Superior temporal gyrus (tissue), 1 donor: ENCODE measurements around the gene DDIT3.

Experiments used
- DNase-seq: peaks from one replicate; pipeline ENCODE4 v3.0.0-alpha.2; 2016; ENCODE audit errors: extremely low spot score

Gene DDIT3

DNA sequence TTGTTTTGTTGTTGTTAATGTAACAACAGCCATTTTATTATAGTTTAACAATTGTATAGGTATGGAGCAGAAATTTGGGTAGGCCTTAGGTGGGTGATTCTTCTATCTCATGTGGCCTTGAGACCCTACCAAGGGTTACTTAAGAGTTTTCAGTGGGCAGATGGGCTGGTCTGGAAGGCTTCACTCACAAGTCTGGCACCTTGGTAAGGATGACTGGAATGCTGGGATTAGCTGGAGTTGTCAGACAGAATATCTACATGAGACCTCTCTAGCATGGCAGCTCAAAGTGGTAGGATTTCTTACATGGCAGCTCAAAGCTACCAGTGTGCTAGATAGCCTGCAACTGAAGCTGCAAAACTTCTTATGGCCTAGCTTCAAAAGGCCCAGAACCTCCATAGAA lies 34.6 kb downstream of the DDIT3 start:
- DNase-seq: no peak

DNA sequence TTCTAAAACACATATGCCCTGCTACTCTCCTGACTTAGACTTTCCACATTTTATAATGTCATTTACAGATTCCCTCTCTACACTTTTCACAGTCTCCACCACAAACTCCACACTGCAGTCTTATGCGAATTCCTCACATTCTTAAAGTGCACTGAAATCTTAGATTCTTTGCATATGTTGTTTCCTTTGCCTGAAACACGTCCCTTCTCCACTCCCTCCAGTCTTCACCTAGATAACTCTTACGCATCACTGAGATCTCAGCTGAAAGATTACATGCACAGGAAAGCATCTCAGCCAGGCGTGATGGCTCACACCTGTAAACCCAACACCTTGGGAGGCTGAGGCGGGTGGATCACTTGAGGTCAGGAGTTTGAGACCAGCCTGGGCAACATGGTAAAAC lies 36.8 kb downstream of the DDIT3 start:
- DNase-seq: no peak

- no peak for DNase-seq
Observed at GRCh38 chr12:57481671-57482070, 38.6 kb downstream of the DDIT3 start.

GRCh38 chr12:57479376-57480115 lies 40.8 kb downstream of the DDIT3 start, which contains the start of gene ARHGAP9:
Gene ARHGAP9 (minus strand): TSS chr12:57479866. CDS start chr12:57479406, 460 bp downstream.
- no peak for DNase-seq

- DNase-seq: no peak
Observed at GRCh38 chr12:57479043-57479375, 41.3 kb downstream of the DDIT3 start.

GRCh38 chr12:57477710-57478681 lies 42.3 kb downstream of the DDIT3 start:
- DNase-seq: no peak

DNA sequence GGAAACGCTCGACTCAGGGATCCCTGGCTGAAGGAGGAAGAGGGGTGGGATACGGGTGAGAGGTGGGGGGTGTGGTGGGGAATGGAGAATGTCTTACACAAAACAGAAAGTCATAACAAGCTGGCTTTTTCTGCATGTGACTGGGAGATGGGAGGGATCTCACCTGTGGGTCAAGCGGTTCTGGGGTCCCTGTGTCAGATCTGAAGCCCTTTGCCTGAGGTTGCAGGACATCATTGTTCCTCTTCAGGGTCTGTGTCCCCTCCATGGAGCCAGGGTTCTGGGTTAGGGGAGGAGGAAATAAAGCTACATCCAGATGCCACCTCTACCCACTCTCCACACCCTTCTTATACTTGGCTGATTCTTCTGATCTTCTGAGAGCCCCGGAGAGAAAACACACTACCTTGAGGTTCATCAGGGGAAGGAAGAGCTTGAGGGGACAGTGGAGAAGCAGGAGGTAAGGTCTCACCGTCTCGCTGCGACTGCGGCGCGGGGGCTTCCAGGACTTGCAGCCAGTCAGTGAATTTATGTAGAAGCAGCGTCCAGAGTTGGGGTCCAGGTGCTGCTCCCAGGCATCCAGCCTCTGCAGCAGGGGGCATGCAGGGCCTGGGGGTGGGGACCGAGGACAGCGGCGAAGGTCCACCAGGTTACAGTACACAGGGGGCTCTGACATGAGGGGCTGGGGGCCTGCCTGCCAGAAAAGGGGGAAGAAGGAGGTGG lies 43.2 kb downstream of the DDIT3 start:
- no peak for DNase-seq

GRCh38 chr12:57476162-57476992 lies 43.9 kb downstream of the DDIT3 start:
- no peak for DNase-seq

DNA sequence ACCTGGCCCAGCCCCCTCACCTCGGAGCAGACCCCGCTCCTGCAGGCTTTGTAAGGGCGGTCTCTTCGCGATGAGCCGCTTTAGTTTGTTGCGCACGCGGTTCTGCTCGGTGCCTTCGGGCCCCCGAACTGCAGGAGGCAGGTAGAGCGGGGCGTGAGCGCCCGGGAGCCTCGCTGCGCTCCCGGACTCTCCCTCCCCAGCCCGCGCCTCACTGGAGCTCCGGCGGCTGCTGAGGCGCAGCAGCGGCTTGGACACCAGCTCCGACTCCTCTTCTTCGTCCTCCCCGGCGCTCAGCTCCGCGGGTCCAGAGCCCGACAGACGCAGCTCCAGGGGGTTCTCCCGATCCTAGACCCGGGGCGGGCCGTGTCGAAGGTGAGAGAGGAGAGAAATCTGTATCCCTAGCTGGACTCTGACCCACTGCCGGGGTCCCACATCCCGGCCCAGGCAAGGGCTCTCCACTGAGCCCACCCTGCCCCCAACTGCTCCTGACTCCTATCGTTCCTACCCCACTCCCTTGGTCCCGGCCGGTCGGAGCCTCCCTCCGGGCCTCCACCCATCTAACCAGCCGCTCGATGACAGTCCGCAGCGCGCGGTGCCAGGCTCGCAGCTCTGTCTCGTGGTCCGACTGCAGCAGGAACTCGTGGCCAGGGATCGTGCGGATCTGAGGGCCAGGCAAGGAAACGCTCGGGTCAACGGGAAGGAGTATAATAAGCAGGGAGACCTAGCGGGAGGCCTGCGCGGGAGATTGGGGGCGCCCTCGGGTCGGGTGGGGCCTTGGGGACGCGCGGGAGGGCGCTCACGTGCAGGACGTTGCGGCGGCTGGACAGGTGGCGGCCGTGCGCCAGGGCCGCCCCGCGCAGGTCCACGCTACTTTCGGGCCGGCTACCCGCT lies 44.8 kb downstream of the DDIT3 start:
- DNase-seq: no peak

DNA sequence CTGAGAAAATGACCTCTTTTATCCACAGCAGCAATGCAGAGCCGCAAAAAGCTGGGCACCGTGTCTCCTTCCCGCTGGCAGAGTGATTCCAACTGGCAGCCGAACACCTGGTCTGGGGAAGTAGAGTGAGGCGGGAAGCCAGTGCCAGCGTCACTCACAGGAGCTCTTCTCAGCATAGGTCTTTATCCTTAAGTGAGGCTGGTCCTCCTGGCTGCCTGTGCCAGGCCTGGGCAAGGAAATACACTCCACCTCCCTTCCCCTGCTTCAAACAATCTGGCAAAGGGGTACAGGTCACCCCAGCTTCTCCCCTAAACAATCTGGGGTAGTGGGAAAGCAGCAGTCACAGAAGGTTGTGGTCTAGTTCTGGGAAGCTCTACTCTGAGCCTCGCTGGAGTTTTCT lies 45.5 kb downstream of the DDIT3 start:
- no peak for DNase-seq

DNA sequence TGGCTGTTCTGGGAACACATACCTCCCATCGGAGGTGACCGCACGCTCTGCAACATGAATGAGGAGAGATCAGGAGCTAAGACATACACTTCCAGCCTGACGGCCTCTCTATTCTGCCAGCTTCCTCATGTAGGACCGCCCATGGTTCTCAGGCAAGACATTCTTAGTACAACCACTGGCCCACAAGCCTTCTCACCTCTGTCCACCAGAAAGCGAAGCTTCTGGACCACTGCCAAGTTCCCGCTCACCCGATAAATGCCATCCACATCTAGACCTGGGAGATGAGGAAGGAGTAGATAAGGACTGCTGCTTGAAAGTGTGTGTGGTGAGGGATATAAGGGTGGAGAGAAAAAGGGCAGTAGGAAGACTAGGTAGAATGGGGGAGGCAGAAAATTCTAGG lies 45.9 kb downstream of the DDIT3 start:
- DNase-seq: no peak

- DNase-seq: no peak
Observed at GRCh38 chr12:57473886-57474285, 46.4 kb downstream of the DDIT3 start.

DNA sequence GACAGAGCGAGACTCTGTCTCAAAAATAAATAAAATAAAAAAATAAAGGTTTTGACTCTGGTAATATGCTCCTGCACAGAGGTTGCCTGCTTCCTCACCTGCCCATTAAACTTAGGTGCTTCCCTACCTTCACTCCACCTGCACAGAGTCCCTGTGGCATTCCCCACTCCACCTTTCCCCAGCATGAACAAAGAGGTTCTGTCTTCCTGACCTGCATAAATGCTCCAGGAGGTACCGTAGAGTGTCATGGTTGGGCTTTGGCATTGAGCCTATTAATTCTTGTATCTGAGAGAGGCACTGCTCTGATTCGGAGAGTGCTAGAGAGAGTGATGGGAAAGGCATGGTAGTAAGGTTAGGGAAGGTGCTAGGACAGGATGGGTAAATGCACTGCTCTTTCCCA lies 46.9 kb downstream of the DDIT3 start:
- no peak for DNase-seq

- DNase-seq: no peak
Observed at GRCh38 chr12:57472391-57472790, 47.9 kb downstream of the DDIT3 start.

GRCh38 chr12:57471661-57472060 lies 48.7 kb downstream of the DDIT3 start:
- DNase-seq: no peak

- DNase-seq: no peak
Observed at GRCh38 chr12:57470970-57471656, 49.2 kb downstream of the DDIT3 start.

- DNase-seq: no peak
Observed at GRCh38 chr12:57470286-57470969, 49.9 kb downstream of the DDIT3 start.

DNA sequence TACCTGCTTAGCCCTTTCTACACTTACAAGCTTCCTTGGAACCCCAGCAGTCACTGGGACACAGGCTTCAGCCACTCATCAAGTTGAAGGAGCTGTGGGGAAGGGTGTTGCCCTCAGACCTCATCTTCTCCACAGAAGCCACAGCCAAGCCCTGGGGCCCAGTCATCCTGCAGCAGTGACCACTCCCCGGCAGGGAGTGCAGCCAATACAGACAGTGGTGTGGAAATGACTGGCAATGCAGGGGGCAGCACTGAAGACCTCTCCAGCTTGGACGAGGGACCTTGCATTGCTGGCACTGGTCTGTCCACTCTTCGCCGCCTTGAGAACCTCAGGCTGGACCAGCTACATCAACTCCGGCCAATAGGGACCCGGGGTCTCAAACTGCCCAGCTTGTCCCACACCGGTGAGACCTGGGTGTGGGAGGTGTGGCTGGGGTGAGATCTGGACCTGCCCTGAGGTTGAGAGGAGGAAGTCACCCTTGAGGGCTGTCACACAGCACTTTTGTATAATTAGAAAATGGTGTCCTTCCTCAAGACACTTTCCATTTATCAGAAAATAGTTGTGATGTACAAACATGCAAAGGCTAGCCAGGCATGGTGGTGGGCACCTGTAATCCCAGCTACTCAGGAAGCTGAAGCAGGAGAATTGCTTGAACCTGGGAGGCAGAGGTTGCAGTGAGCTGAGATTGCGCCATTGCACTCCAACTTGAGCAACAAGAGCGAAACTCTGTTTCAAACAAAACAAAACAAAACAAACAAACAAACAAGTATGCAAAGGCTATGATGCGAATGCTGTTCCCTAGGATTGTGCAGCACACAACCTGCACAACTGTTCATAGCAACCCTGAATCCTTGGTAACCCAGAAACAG lies 50.8 kb downstream of the DDIT3 start:
- DNase-seq: no peak
